ENCODE measurements around the gene MAP2K5.

GRCh38 chr15:67556976-67557570 is 14.6 kb downstream of the MAP2K5 start:
- TF ChIP-seq POLR2A (IDR thresholded peaks at IDR 0.05; ENCODE audit: low read length) (no peak), GATA1 (IDR thresholded peaks at IDR 0.05; ENCODE audit: low read depth, low read length) (no peak)
